Erythroblast (primary cell): Measurements from ENCODE around the gene PPFIBP2.

Experiments
- DNase-seq, 2 experiments: peaks; one replicate each; lab custom pipeline; 2025; lab: John Stamatoyannopoulos, UW
- GATA1 ChIP-seq: IDR thresholded peaks from 2 replicates; pipeline ENCODE4 v1.6.1; 2011; ENCODE audit warnings: low read depth, mild to moderate bottlenecking, control low read depth, low read length, moderate library complexity
- POLR2A ChIP-seq: IDR thresholded peaks from 2 replicates; pipeline ENCODE4 v1.6.1; 2011; ENCODE audit warnings: mild to moderate bottlenecking, low read length

PPFIBP2 gene

GRCh38 chr11:7561562-7561961, 47.8 kb downstream of the PPFIBP2 start:
- TF ChIP-seq GATA1 (no peak), POLR2A (no peak)
- DNase-seq, result no peak

- no peak for TF ChIP-seq POLR2A
- DNase-seq, result no peak
These were observed 49.5 kb downstream of the PPFIBP2 start for GRCh38 chr11:7563281-7563680.

GRCh38 chr11:7564803-7565202, 51.0 kb downstream of the PPFIBP2 start:
- no peak for DNase-seq
- TF ChIP-seq POLR2A, result no peak
- TF ChIP-seq GATA1, result no peak

GRCh38 chr11:7567311-7567710, 53.5 kb downstream of the PPFIBP2 start:
- DNase-seq, result no peak

GRCh38 chr11:7569044-7569443, 55.2 kb downstream of the PPFIBP2 start:
- TF ChIP-seq GATA1, result no peak
- TF ChIP-seq POLR2A, result no peak
- DNase-seq, result no peak

More at GRCh38 chr11:7567311-7567710, 53.5 kb downstream of the PPFIBP2 start:
- TF ChIP-seq GATA1 (no peak), POLR2A (no peak)

- no peak for TF ChIP-seq POLR2A
- no peak for TF ChIP-seq GATA1
- no peak for DNase-seq
These were observed 56.4 kb downstream of the PPFIBP2 start for GRCh38 chr11:7570241-7570640.

- no peak for DNase-seq
- TF ChIP-seq GATA1 (no peak), POLR2A (no peak)
These were observed 57.2 kb downstream of the PPFIBP2 start for GRCh38 chr11:7570938-7571521.

GRCh38 chr11:7571640-7572000, 57.8 kb downstream of the PPFIBP2 start:
- peak; percentile 8 to 37 for DNase-seq

GRCh38 chr11:7572001-7572712, 58.4 kb downstream of the PPFIBP2 start:
- no peak for TF ChIP-seq POLR2A
- no peak for DNase-seq

More at GRCh38 chr11:7571640-7572000, 57.8 kb downstream of the PPFIBP2 start:
- TF ChIP-seq POLR2A, result no peak

- TF ChIP-seq GATA1 (no peak), POLR2A (no peak)
- no peak for DNase-seq
These were observed 59.4 kb downstream of the PPFIBP2 start for GRCh38 chr11:7573193-7573557.

- TF ChIP-seq POLR2A, result no peak
- TF ChIP-seq GATA1, result no peak
- DNase-seq, result no peak
These were observed 59.9 kb downstream of the PPFIBP2 start for GRCh38 chr11:7573558-7574296.

GRCh38 chr11:7574491-7575130, 60.8 kb downstream of the PPFIBP2 start:
- no peak for DNase-seq
- TF ChIP-seq POLR2A, result no peak
- TF ChIP-seq GATA1, result no peak

- TF ChIP-seq POLR2A, result no peak
- no peak for TF ChIP-seq GATA1
- DNase-seq, result no peak
These were observed 62.3 kb downstream of the PPFIBP2 start for GRCh38 chr11:7575841-7576725.
